Neuron (in vitro differentiated cells): Measurements from ENCODE around the gene UROD.
"Not testable (repeated sequence)": the region's sequence is repeated elsewhere in the genome, so short reads cannot be mapped to it uniquely, and the experiment has no call there.

ENCODE experiments used
- H2AFZ ChIP-seq: one replicate; pipeline ENCODE4 v1.6.1; 2013; ENCODE audit warnings: low read depth, mild to moderate bottlenecking, inconsistent platforms, low read length, moderate library complexity
- H3K27me3 ChIP-seq: one replicate; pipeline ENCODE4 v1.6.1; 2013; ENCODE audit warnings: low read length; ENCODE audit not compliant: insufficient read depth
- H3K36me3 ChIP-seq: one replicate; pipeline ENCODE4 v1.6.1; 2013; ENCODE audit warnings: low read length; ENCODE audit not compliant: insufficient read depth
- H3K4me1 ChIP-seq: one replicate; pipeline ENCODE4 v1.6.1; 2013; ENCODE audit warnings: low read length; ENCODE audit not compliant: insufficient read depth
- H3K4me3 ChIP-seq: 2 replicates; pipeline ENCODE4 v1.5.1; 2013; ENCODE audit warnings: mild to moderate bottlenecking, low read length, moderate library complexity
- H3K9me3 ChIP-seq: one replicate; pipeline ENCODE4 v1.6.1; 2013; ENCODE audit warnings: low read length

Gene UROD

GRCh38 chr1:45001011-45001481 is 11.0 kb upstream of the UROD start:
- Histone ChIP-seq H2AFZ (no peak overlapping the region), H3K4me1 (no peaks in the 10 kb centered on the region), H3K9me3 (no peaks in the 10 kb centered on the region)

DNA sequence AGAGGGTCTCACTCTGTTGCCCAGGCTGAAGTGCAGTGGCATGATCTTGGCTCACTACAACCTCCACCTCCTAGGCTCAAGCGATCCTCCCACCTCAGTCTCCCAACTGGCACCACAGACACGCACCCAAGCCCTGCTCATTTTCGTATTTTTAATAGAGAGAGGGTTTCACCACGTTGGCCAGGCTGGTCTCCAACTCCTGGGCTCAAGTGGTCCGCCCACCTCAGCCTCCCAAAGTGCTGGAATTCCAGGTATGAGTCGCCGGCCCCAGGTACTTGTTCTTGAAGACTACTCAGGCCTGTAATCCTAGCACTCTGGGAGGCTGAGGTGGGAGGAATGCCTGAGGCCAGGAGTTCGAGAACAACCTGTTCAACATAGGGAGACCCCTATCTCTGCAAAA is 10.5 kb upstream of the UROD start:
- not testable (repeated sequence) for H3K9me3 ChIP-seq
- H3K36me3 ChIP-seq: peaks cover 43% of the 10 kb centered on the region

More at GRCh38 chr1:45001011-45001481, 11.0 kb upstream of the UROD start:
- peaks cover 40% of the 10 kb centered on the region for H3K36me3 ChIP-seq
- H3K4me3 ChIP-seq: no peak overlapping the region
- H3K27me3 ChIP-seq: no peaks in the 10 kb centered on the region

DNA sequence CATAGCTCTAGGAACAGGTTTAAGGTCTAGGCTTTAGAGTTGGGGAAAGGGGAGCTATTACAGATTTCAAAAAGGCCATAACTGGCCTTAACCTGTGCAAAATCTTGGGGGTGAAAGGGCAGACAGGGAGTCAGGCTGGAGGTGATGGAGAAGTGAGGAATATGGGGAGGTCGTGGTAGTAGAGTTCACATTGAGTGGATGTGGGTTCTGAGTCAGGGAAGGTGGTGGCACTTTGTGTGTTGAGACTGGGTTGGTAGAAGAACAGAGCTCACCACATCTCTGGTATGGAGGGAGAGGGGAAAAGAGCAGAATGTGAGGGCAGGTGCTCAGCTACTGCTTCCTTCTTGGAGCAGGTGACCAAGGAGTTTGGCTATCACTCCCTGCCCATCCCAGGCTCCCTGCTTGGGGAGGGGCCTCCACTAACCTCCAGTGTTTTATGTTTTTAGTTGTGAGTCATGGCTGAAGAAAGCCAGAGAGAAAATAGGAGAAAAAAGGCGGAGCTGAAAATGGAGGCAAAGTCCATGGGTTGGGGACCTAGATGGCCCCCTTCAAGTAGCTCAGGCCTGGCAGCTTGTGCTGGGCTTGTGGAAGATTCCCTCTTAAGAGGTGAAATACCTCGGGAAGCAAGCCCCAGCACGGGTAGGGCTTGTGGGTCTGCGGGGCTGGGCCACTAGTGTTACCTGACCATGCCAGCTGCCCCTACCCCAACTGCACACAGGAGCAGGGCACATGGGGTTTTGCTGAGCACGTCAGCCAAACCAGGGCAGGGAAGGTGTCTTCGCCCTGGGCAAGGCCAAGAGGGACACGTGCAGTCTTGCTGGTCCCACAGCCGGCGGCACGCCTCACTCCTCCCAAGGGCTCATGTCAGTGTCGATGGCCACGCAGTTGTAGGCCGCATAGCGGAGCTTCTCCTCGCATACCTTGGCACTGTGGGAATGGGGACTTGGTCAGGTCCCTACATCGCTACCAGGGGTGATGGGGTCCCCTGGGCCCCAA is 9.1 kb upstream of the UROD start:
- H3K4me3 ChIP-seq: no peak overlapping the region
- no peaks in the 10 kb centered on the region for H3K27me3 ChIP-seq
- peaks cover 56% of the 10 kb centered on the region for H3K36me3 ChIP-seq
- H3K9me3 ChIP-seq: no peaks in the 10 kb centered on the region
- H2AFZ ChIP-seq: no peak overlapping the region
- H3K4me1 ChIP-seq: no peaks in the 10 kb centered on the region

More for the DNA sequence above, 10.5 kb upstream of the UROD start:
- H3K27me3 ChIP-seq, H2AFZ ChIP-seq, H3K4me1 ChIP-seq, H3K4me3 ChIP-seq: not testable (repeated sequence)

DNA sequence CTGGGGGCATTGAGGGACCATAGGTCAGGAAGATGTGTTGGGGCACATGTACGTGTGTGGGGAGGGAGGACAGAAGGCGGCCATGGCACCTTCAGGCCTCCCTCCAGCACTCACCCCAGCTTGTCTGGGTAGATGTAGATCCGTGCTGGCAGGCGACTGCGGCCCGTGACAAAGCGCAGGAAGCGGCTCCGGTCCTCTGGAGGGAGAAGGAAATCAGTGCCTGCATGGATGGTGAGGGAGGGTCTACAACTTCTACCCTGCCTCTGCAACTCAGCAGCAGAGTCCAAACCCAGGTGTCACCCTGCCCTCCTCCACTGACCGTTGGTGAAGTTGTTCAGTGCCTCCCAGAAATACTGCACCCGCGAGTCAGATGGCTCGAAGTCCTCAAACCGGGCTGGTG is 8.3 kb upstream of the UROD start:
- H3K4me3 ChIP-seq: no peak overlapping the region
- H3K27me3 ChIP-seq: no peaks in the 10 kb centered on the region
- H3K4me1 ChIP-seq: no peaks in the 10 kb centered on the region
- no peak overlapping the region for H2AFZ ChIP-seq
- H3K9me3 ChIP-seq: no peaks in the 10 kb centered on the region
- H3K36me3 ChIP-seq: peaks cover 63% of the 10 kb centered on the region

- Histone ChIP-seq H2AFZ (no peak overlapping the region), H3K36me3 (peaks cover 69% of the 10 kb centered on the region), H3K4me3 (no peak overlapping the region), H3K4me1 (no peaks in the 10 kb centered on the region), H3K9me3 (no peaks in the 10 kb centered on the region), H3K27me3 (no peaks in the 10 kb centered on the region)
Observed at GRCh38 chr1:45004281-45004920, 7.7 kb upstream of the UROD start.

DNA sequence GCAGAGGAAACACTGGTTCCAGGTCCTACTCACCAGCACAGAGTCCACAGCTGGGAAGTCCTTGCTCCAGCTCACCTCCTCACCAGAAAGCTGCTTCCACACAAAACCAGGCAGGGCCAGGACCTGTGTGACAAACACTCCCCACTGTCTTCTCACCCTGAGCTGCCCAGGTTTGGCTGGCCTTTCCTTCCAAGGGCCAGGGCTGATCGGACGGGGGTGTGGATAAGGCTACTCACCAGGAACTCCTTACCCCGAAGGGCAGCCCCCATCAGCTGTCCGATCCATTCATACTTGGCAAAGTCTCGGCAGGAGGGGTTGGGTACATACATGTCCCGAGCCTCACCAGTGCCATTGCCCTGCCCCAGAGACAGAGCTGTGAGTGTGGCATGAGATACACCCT is 6.3 kb upstream of the UROD start:
- Histone ChIP-seq H3K36me3 (peaks cover 70% of the 10 kb centered on the region), H2AFZ (no peak overlapping the region), H3K9me3 (no peaks in the 10 kb centered on the region), H3K27me3 (no peaks in the 10 kb centered on the region), H3K4me1 (peaks cover 8% of the 10 kb centered on the region), H3K4me3 (no peak overlapping the region)

- Histone ChIP-seq H2AFZ (no peak overlapping the region), H3K36me3 (peaks cover 66% of the 10 kb centered on the region), H3K9me3 (no peaks in the 10 kb centered on the region), H3K4me1 (peaks cover 8% of the 10 kb centered on the region), H3K27me3 (no peaks in the 10 kb centered on the region), H3K4me3 (no peak overlapping the region)
Observed at GRCh38 chr1:45007311-45007710, 4.7 kb upstream of the UROD start.

DNA sequence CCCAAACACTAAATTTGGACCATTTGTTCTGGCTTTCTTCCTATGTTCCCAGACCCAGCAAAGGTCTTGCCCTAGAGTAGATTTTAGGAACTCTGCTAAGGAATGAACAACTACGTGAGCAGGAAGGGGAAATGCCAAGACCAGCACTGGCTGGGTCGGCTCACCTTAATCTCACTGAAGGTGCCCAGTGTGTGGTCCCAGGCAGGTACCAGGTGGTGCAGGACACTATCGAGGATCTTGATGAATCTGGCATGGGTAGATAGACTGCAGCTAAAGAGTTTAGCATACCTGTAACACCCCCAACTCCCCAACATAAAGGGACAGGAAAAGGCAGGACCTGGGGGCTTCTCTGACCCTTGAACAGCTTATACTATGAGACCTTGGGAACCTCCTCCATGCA is 4.0 kb upstream of the UROD start:
- H3K36me3 ChIP-seq: peaks cover 58% of the 10 kb centered on the region

DNA sequence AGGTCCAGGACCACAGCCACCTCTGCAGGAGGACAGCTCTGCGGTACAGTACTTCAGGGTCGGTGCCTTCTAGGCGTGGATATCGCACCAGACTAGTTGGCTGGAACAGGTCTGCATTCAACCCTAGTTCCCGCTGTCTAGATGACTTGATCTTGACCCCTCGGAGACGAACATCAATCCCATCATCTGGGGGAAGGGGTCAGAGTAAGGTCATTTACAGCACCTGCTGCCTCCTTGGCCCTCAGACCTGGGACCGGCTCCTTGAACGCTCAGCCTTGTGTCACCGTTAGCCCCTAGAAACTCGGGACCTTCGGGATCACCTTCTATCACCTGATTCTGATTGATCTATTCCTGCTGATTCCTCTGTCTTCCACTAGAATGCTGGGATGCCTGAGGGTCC is 3.5 kb upstream of the UROD start:
- H3K9me3 ChIP-seq: no peaks in the 10 kb centered on the region
- no peaks in the 10 kb centered on the region for H3K27me3 ChIP-seq
- peaks cover 18% of the 10 kb centered on the region for H3K4me1 ChIP-seq
- no peak overlapping the region for H3K4me3 ChIP-seq
- peaks cover 55% of the 10 kb centered on the region for H3K36me3 ChIP-seq
- no peak overlapping the region for H2AFZ ChIP-seq

More for the DNA sequence above, 4.0 kb upstream of the UROD start:
- H2AFZ ChIP-seq: no peak overlapping the region
- H3K9me3 ChIP-seq: no peaks in the 10 kb centered on the region
- no peaks in the 10 kb centered on the region for H3K27me3 ChIP-seq
- peaks cover 13% of the 10 kb centered on the region for H3K4me1 ChIP-seq
- no peak overlapping the region for H3K4me3 ChIP-seq

- H3K4me3 ChIP-seq: no peak overlapping the region
- peaks cover 46% of the 10 kb centered on the region for H3K36me3 ChIP-seq
Observed at GRCh38 chr1:45009296-45009865, 2.7 kb upstream of the UROD start.

GRCh38 chr1:45009956-45010854 is 1.8 kb upstream of the UROD start:
- Histone ChIP-seq H3K4me1 (peaks cover 19% of the 10 kb centered on the region), H3K27me3 (no peaks in the 10 kb centered on the region), H3K36me3 (peaks cover 38% of the 10 kb centered on the region), H2AFZ (peak overlapping the region; percentile 99), H3K9me3 (no peaks in the 10 kb centered on the region), H3K4me3 (peak overlapping the region; percentile 87)

More at GRCh38 chr1:45009296-45009865, 2.7 kb upstream of the UROD start:
- Histone ChIP-seq H3K27me3 (no peaks in the 10 kb centered on the region), H2AFZ (no peak overlapping the region), H3K4me1 (peaks cover 19% of the 10 kb centered on the region), H3K9me3 (no peaks in the 10 kb centered on the region)
